K562 (cell line): ENCODE data around the gene RAPGEF5. TPM values are rescaled to one million over a fixed set of nuclear protein-coding genes. Genes with fewer than 3 reads are reported as not detected.

Experiments used
- ATAC-seq: fragments of 200-7000 bp; cut with Tn5 transposase; 3 replicates; pipeline ENCODE4 v1.9.1; 2020; ENCODE audit warnings: moderate library complexity
- BruUV-seq: library from RNA; stranded (reverse); fragments of 400-500 nt; replicated peaks from 2 replicates; lab custom pipeline; 2021; lab: Mats Ljungman, UMichigan
- CTCF ChIA-PET: fragments of 300-600 bp; formaldehyde crosslinking; extraction: SDS; loops from one replicate; lab custom pipeline; 2021; ENCODE audit warnings: low intra/inter-chr PET ratio; lab: Yijun Ruan, JAX
- POLR2A ChIA-PET: fragments of 300-600, 350-650 bp; sonication (Branson Sonifier 250); formaldehyde crosslinking; extraction: SDS; loops from one replicate; lab custom pipeline; 2021; ENCODE audit warnings: antibody characterized with exemption, inconsistent platforms; lab: Yijun Ruan, JAX
- DNase-seq, 4 experiments: peaks; one replicate each; pipeline versions ENCODE4 v3.0.0 to v3.0.0-alpha.2; 2011 to 2018; ENCODE audit warnings: low spot score in 3 of 4, mixed read lengths in 3 of 4; ENCODE audit errors: extremely low read depth in 1 of 4
- FAIRE-seq: peaks from 2 replicates; lab custom pipeline; 2011; peaks lifted over from hg19 to GRCh38; lab: Jason Lieb, UNC
- H2AFZ ChIP-seq: 2 replicates; pipeline ENCODE4 v1.6.0; 2011; ENCODE audit warnings: low read depth, low read length, control low read depth, inconsistent platforms
- H3K27ac ChIP-seq: fragments of 200-600 bp; 3 replicates; pipeline ENCODE4 v1.8.0; 2011; ENCODE audit warnings: low read depth, mild to moderate bottlenecking, control low read depth, inconsistent platforms, low read length, moderate library complexity, mixed read lengths; ENCODE audit errors: extremely low read depth
- H3K27me3 ChIP-seq, 2 experiments: fragments of 300-600 bp in 1 of 2; 2 replicates in 1 of 2; 3 replicates in 1 of 2; pipeline versions ENCODE4 v1.6.0 to v1.8.0; 2011; ENCODE audit warnings: inconsistent platforms in 2 of 2, low read length in 2 of 2, mild to moderate bottlenecking in 1 of 2, mixed read lengths in 1 of 2, moderate library complexity in 1 of 2; ENCODE audit not compliant: control insufficient read depth in 2 of 2, insufficient read depth in 2 of 2
- H3K36me3 ChIP-seq: fragments of 300-600 bp; 3 replicates; pipeline ENCODE4 v1.8.0; 2011; ENCODE audit warnings: mild to moderate bottlenecking, low read length, inconsistent platforms; ENCODE audit not compliant: control insufficient read depth, insufficient read depth
- H3K4me1 ChIP-seq, 2 experiments: fragments of 200-600 bp in 1 of 2; replicated peaks in 1 of 2; 2 replicates in 1 of 2; 3 replicates in 1 of 2; pipeline versions ENCODE4 v1.5.1 to v1.8.0; 2011; ENCODE audit warnings: inconsistent platforms in 2 of 2, low read length in 2 of 2, mild to moderate bottlenecking in 1 of 2, mixed read lengths in 1 of 2, moderate library complexity in 1 of 2; ENCODE audit not compliant: control insufficient read depth in 2 of 2, insufficient read depth in 2 of 2
- H3K4me2 ChIP-seq: 2 replicates; pipeline ENCODE4 v1.6.1; 2011; ENCODE audit warnings: low read length, control low read depth, inconsistent platforms, mixed read lengths; ENCODE audit not compliant: insufficient read depth
- H3K4me3 ChIP-seq: fragments of 200-600 bp; sonication (generic), shearing (Covaris generic); 2 replicates; pipeline ENCODE4 v1.5.1; 2016; ENCODE audit warnings: control low read depth, inconsistent platforms
- H3K79me2 ChIP-seq: fragments of 200-600 bp; 3 replicates; pipeline ENCODE4 v1.8.0; 2011; ENCODE audit warnings: low read length, inconsistent platforms; ENCODE audit not compliant: control insufficient read depth, insufficient read depth
- H3K9ac ChIP-seq, 2 experiments: 2 replicates each; pipeline versions ENCODE4 v1.6.0 to v1.6.1; 2011; ENCODE audit warnings: low read depth in 2 of 2, low read length in 2 of 2, control low read depth in 1 of 2, inconsistent platforms in 1 of 2, mild to moderate bottlenecking in 1 of 2, mixed read lengths in 1 of 2; ENCODE audit not compliant: insufficient read depth in 1 of 2
- H3K9me1 ChIP-seq: one replicate; pipeline ENCODE4 v1.6.0; 2011; ENCODE audit warnings: inconsistent platforms, mild to moderate bottlenecking, low read length, moderate library complexity; ENCODE audit not compliant: control insufficient read depth, insufficient read depth
- H3K9me3 ChIP-seq: replicated peaks from 2 replicates; pipeline ENCODE4 v1.5.1; 2011; ENCODE audit warnings: low read depth, low read length, inconsistent platforms; ENCODE audit not compliant: control insufficient read depth, insufficient read depth
- H4K20me1 ChIP-seq: replicated peaks from 2 replicates; pipeline ENCODE4 v1.6.1; 2011; ENCODE audit warnings: low read length, inconsistent platforms, mixed read lengths; ENCODE audit not compliant: control insufficient read depth, insufficient read depth
- CAMTA2 ChIP-seq: fragments of 250-450 bp; sonication (Bioruptor Pico); conservative IDR thresholded peaks from 2 replicates; pipeline ENCODE4 v1.5.1; 2022
- CBFA2T3 ChIP-seq: fragments of 450-650 bp; IDR thresholded peaks from 2 replicates; pipeline ENCODE4 v1.6.1; 2017
- CBX1 ChIP-seq: sonication (generic); IDR thresholded peaks from 2 replicates; pipeline ENCODE4 v1.6.1; 2016; ENCODE audit warnings: antibody characterized with exemption, low read depth, mild to moderate bottlenecking
- L3MBTL2 ChIP-seq: fragments of 450-650 bp; IDR thresholded peaks from 2 replicates; pipeline ENCODE4 v1.6.1; 2016; ENCODE audit warnings: mild to moderate bottlenecking, moderate library complexity
- MAFG ChIP-seq: fragments of 450-650 bp; conservative IDR thresholded peaks from 2 replicates; pipeline ENCODE4 v1.6.1; 2016; ENCODE audit warnings: missing genetic modification characterization, missing compliant biosample characterization
- NR2C1 ChIP-seq, 2 experiments: fragments of 450-650 bp; IDR thresholded peaks; 2 replicates each; pipeline ENCODE4 v1.6.1; 2017; ENCODE audit warnings: mild to moderate bottlenecking in 2 of 2, antibody characterized with exemption in 1 of 2, inconsistent platforms in 1 of 2, missing compliant biosample characterization in 1 of 2, missing genetic modification characterization in 1 of 2
- SLC30A9 ChIP-seq: fragments of 250-450 bp; sonication (Bioruptor Pico); IDR thresholded peaks from 2 replicates; pipeline ENCODE4 v1.8.0; 2022; ENCODE audit warnings: mild to moderate bottlenecking, moderate library complexity
- ZBTB33 ChIP-seq: sonication (generic); formaldehyde crosslinking; IDR thresholded peaks from 2 replicates; pipeline ENCODE4 v1.8.1; 2023; ENCODE audit warnings: mild to moderate bottlenecking, missing genetic modification reagents
- ZNF316 ChIP-seq: fragments of 450-650 bp; IDR thresholded peaks from 2 replicates; pipeline ENCODE4 v1.6.1; 2016
- ZNF445 ChIP-seq: fragments of 250-450 bp; sonication (Bioruptor Pico); IDR thresholded peaks from 2 replicates; pipeline ENCODE4 v1.4.0; 2020; ENCODE audit warnings: low read depth, mild to moderate bottlenecking, moderate library complexity
- ZNF77 ChIP-seq: fragments of 250-450 bp; sonication (Bioruptor Pico); IDR thresholded peaks from 2 replicates; pipeline ENCODE4 v1.5.0; 2020
- whole genome bisulfite sequencing: fragments of 100-300 bp; shearing (Covaris generic); methylation state at CpG from one replicate; pipeline ENCODE4 v1.1.6; 2016; ENCODE audit warnings: low coverage, mixed read lengths; ENCODE audit not compliant: insufficient coverage; ENCODE audit errors: missing lambda C conversion rate; 5-methylcytosine and 5-hydroxymethylcytosine counted together
- in situ Hi-C: fragments of 300-500 bp; cut with MboI; formaldehyde crosslinking; loops from 4 replicates; pipeline ENCODE4 v1.15.0; 2018; ENCODE audit warnings: inconsistent platforms, mixed read lengths
- intact Hi-C: fragments of 100-400 bp; cut with micrococcal nuclease; formaldehyde crosslinking; loops from 2 replicates; pipeline ENCODE4 v1.14.2; 2022
- polyA plus RNA-seq, 8 experiments: library from polyadenylated mRNA; depleted of rRNA in 4 of 8; stranded (reverse) in 5 of 8; unstranded in 3 of 8; fragments of >200 nt; fragmentation: Nextera tagmentation in 2 of 8; fragmentation: Illumina TruSeq in 1 of 8; extraction: Ambion mirVana in 2 of 8; extraction: Trizol in 1 of 8; gene quantifications; 2 replicates each; pipeline versions ENCODE4 v1.2.1 to v1.2.3, GENCODE V29; 2011 to 2014; ENCODE audit warnings: inconsistent platforms in 1 of 8, missing spikeins in 1 of 8
- total RNA-seq, 7 experiments: library from RNA; depleted of rRNA in 6 of 7; stranded (reverse); fragments of >200 nt in 6 of 7; fragmentation: Illumina TruSeq in 2 of 7; extraction: Trizol in 2 of 7; gene quantifications; 2 replicates each; pipeline versions ENCODE4 v1.2.1 to v1.2.3, GENCODE V29; 2011 to 2021; ENCODE audit warnings: low replicate concordance in 1 of 7
- TF ChIP-seq, protein P1 (sequence below), 2 experiments: fragments of 200-800 bp in 1 of 2; sonication (Bioruptor generic) in 1 of 2; sonication (generic) in 1 of 2; formaldehyde crosslinking in 1 of 2; IDR thresholded peaks in 1 of 2; conservative IDR thresholded peaks in 1 of 2; 2 replicates each; pipeline versions ENCODE4 v1.5.0 to v1.6.1; 2016 to 2020; ENCODE audit warnings: missing compliant biosample characterization in 1 of 2, missing genetic modification characterization in 1 of 2, missing genetic modification reagents in 1 of 2
- TF ChIP-seq, protein P2 (sequence below): sonication (generic); formaldehyde crosslinking; IDR thresholded peaks from 2 replicates; pipeline ENCODE4 v1.8.1; 2022; ENCODE audit warnings: missing genetic modification reagents

The RAPGEF5 gene
- total and polyA plus RNA-seq, 9 of the 15 experiments (the other 6 are each of a cell fraction or from before 2014, with no cell fraction given), result 0.39 to 2.0 (median 1.1) TPM

DNA sequence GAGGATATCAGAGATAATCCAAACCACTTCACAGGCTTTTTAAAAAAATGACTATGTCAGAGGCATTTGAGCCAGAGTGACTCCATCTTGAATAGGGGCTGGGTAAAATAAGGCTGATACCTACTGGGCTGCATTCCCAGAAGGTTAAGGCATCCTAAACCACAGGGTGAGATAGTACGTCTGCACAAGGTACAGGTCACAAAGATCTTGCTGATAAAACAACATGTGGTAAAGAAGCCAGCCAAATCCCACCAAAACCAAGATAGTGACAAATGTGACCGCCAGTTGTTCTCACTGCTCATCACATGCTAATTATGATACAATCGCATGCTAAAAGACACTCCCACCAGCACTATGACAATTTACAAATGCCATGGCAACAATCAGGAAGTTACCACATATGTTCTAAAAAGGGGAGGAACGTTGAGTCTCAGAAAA, 177.5 kb downstream of the RAPGEF5 start:
- Histone ChIP-seq H3K27me3 (no peaks in the 10 kb centered on the region), H3K9me1 (no peaks in the 10 kb centered on the region), H3K79me2 (no peaks in the 10 kb centered on the region), H3K4me2 (no peak overlapping the region), H2AFZ (no peak overlapping the region), H3K36me3 (no peaks in the 10 kb centered on the region; the same call in 2 of the 3 replicates), H3K27ac (no peak overlapping the region), H3K9ac (no peak overlapping the region), H3K4me3 (no peak overlapping the region), H3K9me3 (no peaks in the 10 kb centered on the region), H3K4me1 (peaks cover 3 to 4% of the 10 kb centered on the region in 2 experiments; a peak in 2 of 5 replicates), H4K20me1 (no peaks in the 10 kb centered on the region)
- peak in 1 of 4 experiments; percentile 8 for DNase-seq
- ChIA-PET CTCF (no interaction called here), POLR2A (interaction anchor here (0.6 kb wide), 1 partner anchor 752 kb away, joined by 3 read pairs; no protein-coding TSS in a partner anchor)
- BruUV-seq, result no TSS peak
- 9% methylated on average over 4 of the region's 4 CpGs for WGBS
- FAIRE-seq, result no peak
- ATAC-seq, result no peak
- in situ Hi-C loops, result no loop called here
- intact Hi-C loops, result no loop called here
- TF ChIP-seq ZNF316 (no peak), SLC30A9 (CRISPR knock-in tag) (no peak), NR2C1 (IDR thresholded peaks at IDR 0.05) (no peak), NR2C1 (tag; IDR thresholded peaks at IDR 0.05) (peak; percentile 68), MAFG (tag) (0 out of 2 replicates have a peak, but pooled peaks have one; percentile 8), CBFA2T3 (no peak), ZNF445 (CRISPR knock-in tag) (peak; percentile 82; the same call in 1 of the 2 replicates), CAMTA2 (0 out of 2 replicates have a peak, but pooled peaks have one; percentile 53), ZNF77 (no peak), L3MBTL2 (0 out of 2 replicates have a peak, but pooled peaks have one; percentile 23), ZBTB33 (CRISPR knock-in tag) (no peak), CBX1 (no peak)
- TF ChIP-seq, protein P1, sequence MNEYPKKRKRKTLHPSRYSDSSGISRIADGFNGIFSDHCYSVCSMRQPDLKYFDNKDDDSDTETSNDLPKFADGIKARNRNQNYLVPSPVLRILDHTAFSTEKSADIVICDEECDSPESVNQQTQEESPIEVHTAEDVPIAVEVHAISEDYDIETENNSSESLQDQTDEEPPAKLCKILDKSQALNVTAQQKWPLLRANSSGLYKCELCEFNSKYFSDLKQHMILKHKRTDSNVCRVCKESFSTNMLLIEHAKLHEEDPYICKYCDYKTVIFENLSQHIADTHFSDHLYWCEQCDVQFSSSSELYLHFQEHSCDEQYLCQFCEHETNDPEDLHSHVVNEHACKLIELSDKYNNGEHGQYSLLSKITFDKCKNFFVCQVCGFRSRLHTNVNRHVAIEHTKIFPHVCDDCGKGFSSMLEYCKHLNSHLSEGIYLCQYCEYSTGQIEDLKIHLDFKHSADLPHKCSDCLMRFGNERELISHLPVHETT (CRISPR knock-in tag; conservative IDR thresholded peaks at IDR 0.05 in 1 of 2, IDR thresholded peaks at IDR 0.05 in 1 of 2), result peak in 1 of 2 experiments; percentile 97; a peak in 2 of 4 replicates
- TF ChIP-seq, protein P2, sequence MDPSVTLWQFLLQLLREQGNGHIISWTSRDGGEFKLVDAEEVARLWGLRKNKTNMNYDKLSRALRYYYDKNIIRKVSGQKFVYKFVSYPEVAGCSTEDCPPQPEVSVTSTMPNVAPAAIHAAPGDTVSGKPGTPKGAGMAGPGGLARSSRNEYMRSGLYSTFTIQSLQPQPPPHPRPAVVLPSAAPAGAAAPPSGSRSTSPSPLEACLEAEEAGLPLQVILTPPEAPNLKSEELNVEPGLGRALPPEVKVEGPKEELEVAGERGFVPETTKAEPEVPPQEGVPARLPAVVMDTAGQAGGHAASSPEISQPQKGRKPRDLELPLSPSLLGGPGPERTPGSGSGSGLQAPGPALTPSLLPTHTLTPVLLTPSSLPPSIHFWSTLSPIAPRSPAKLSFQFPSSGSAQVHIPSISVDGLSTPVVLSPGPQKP, result no peak
